Measurements from ENCODE around the gene CYP24A1.

CYP24A1 gene

DNA sequence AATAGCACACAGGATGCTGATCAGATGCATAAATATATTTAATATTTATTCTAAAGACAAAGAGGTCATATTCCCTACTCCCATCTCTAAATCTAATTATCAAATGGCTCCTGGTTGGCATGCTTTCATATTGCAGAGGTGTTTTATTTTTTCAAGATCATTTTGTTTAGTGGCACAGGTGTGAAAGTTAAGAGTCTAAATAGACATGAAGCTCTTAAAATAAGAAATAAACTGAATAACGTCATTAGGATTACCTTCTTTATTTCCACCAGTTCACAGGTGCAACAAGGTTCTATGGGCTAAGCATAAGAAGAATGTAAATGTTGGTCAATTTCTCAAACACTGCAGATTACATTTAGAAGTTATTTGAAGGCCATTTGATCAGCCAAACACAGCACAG lies 7.1 kb upstream of the CYP24A1 start:
- TF ChIP-seq, protein P1, sequence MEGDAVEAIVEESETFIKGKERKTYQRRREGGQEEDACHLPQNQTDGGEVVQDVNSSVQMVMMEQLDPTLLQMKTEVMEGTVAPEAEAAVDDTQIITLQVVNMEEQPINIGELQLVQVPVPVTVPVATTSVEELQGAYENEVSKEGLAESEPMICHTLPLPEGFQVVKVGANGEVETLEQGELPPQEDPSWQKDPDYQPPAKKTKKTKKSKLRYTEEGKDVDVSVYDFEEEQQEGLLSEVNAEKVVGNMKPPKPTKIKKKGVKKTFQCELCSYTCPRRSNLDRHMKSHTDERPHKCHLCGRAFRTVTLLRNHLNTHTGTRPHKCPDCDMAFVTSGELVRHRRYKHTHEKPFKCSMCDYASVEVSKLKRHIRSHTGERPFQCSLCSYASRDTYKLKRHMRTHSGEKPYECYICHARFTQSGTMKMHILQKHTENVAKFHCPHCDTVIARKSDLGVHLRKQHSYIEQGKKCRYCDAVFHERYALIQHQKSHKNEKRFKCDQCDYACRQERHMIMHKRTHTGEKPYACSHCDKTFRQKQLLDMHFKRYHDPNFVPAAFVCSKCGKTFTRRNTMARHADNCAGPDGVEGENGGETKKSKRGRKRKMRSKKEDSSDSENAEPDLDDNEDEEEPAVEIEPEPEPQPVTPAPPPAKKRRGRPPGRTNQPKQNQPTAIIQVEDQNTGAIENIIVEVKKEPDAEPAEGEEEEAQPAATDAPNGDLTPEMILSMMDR (IDR thresholded peaks at IDR 0.05; ENCODE audit: extremely low read depth, missing control alignments) = no peak

GRCh38 chr20:54179946-54180345 lies 6.2 kb upstream of the CYP24A1 start:
- TF ChIP-seq, protein P1 (IDR thresholded peaks at IDR 0.05; ENCODE audit: extremely low read depth, missing control alignments) = no peak
- DNase-seq (ENCODE audit: low spot score) = no peak

More for the DNA sequence above, 7.1 kb upstream of the CYP24A1 start:
- no peak for DNase-seq (ENCODE audit: low spot score)

DNA sequence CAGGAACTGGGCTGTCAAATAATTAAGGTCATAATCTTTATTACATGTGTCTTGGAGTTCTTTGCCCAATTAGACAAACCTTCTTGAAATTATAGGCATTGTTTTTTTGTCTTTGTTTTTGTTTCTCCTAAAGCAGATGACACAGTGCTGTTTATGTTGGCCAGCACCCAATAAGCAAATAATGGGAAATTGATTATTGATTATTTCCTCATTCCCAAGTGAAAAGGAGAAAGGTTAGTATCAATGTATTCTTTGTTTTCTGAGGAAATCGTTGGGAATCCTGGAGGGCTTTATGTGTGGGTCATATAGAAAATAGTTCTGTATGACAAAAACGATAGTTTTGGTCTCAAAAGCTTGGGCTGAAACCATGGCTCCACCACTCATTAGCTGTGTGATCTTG lies 4.5 kb upstream of the CYP24A1 start:
- TF ChIP-seq, protein P1 (IDR thresholded peaks at IDR 0.05; ENCODE audit: extremely low read depth, missing control alignments) = no peak

GRCh38 chr20:54177378-54177777 lies 3.6 kb upstream of the CYP24A1 start:
- TF ChIP-seq, protein P1 (IDR thresholded peaks at IDR 0.05; ENCODE audit: extremely low read depth, missing control alignments) = no peak
- no peak for DNase-seq (ENCODE audit: low spot score)

More for the DNA sequence above, 4.5 kb upstream of the CYP24A1 start:
- DNase-seq (ENCODE audit: low spot score) = no peak

DNA sequence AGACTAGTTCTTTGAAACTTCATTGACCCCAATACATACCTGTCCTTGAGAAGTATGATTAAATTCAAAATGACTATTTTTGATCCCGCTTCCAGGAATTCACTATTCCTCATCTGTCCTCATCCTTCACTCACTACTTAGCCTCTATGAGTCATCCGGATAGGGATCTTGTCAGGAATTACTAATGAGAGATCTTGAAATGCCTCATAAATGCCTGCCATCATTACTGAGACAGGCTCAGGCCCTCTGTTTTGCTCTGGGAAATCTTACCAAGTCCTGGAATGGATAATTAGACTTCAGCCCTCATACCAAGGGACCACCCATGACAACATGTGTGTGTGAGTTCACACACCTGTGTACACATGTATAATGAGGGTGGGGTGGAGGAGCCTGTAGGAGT lies 2.8 kb upstream of the CYP24A1 start:
- no peak for DNase-seq (ENCODE audit: low spot score)
- TF ChIP-seq, protein P1 (IDR thresholded peaks at IDR 0.05; ENCODE audit: extremely low read depth, missing control alignments) = no peak

DNA sequence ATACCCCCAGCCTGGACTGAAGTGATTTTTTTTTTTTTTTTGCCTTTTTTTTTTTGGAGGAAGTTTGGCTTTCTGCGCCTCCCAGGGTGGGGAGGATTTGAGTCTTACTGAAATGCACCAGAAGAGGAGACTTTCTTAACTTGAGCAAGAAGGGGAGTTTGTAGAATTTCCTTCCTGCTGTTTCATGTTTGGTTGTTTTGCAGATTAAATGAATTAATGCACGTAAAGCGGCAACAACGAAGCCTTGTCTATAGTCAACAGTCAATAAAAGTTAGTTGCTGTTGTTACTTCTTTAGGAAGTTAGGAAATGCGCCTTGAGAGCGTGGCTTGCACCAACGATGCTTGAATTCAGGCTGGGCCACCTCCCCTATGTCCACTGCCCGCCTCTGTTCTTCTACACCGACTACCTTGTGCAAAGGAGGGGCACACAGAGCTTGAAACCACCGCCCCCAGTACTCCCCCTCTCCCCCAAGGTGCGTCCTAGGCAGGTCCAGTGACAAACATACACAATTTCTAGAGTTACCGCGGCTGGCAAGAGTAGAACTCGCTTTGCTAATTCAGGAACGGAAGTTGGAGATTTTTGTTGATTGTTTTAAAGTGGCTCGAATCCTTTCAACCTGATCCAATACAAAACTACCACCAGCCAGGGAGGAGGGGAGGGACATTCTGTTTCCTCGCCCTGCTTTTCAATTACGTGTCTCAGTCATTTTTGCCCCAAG lies 830 bp upstream of the CYP24A1 start:
- no peak for DNase-seq (ENCODE audit: low spot score)
- TF ChIP-seq, protein P1 (IDR thresholded peaks at IDR 0.05; ENCODE audit: extremely low read depth, missing control alignments) = no peak

- TF ChIP-seq, protein P1 (IDR thresholded peaks at IDR 0.05; ENCODE audit: extremely low read depth, missing control alignments) = no peak
- no peak for DNase-seq (ENCODE audit: low spot score)
Observed at GRCh38 chr20:54172856-54173652, 732 bp downstream of the CYP24A1 start.

All from GM20000 (cell line).